ENCODE data around the gene UGT1A3. TPM values are rescaled to one million over a fixed set of nuclear protein-coding genes. Genes with fewer than 3 reads are reported as not detected.

Gene UGT1A3
- polyA plus RNA-seq, 1 donor (not counting 4 experiments of a cell fraction or from before 2014, with no cell fraction given): 3.2 TPM

DNA sequence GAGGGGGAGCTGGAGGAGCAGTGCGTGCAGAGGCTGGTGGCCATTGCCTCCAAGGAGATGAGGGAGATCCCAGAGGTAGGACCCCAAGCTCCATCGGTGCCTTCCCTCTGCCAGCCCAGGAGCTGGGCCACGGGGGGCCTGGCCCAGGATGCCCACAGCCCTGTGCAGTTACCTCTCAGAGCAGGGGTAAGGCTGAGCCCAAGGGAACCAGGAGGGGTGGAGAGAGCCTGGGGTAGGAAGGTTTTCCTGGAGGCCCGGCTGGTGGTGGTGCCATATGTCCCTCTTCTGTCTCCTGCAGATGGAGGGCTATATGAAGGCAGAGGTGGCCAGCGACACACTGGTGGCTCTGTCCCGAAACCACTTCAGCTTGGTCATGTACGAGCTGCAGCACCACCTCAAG is 60.7 kb downstream of the UGT1A3 start:
- Histone ChIP-seq H3K9ac (ENCODE audit: control insufficient read depth, extremely low read depth, insufficient read depth, low read length) (no peak overlapping the region), H3K4me1 (ENCODE audit: control insufficient read depth, extremely low read depth, insufficient read depth, low read length) (no peaks in the 10 kb centered on the region), H3K36me3 (ENCODE audit: control insufficient read depth in 2 of 2, extremely low read depth in 1 of 2, insufficient read depth in 2 of 2, low read length in 2 of 2) (no peaks in the 10 kb centered on the region), H3K9me3 (ENCODE audit: control insufficient read depth, low read depth, low read length) (no peaks in the 10 kb centered on the region), H3K9me1 (ENCODE audit: control insufficient read depth, extremely low read depth, insufficient read depth, low read length) (no peaks in the 10 kb centered on the region), H3K27ac (ENCODE audit: control insufficient read depth, insufficient read depth, low read length) (no peak overlapping the region), H2AFZ (ENCODE audit: control insufficient read depth, low read length) (no peak overlapping the region), H4K20me1 (ENCODE audit: control insufficient read depth, extremely low read depth, insufficient read depth, low read length) (no peaks in the 10 kb centered on the region), H3K4me2 (ENCODE audit: control insufficient read depth, extremely low read depth, insufficient read depth, low read depth, low read length) (no peak overlapping the region), H3K4me3 (ENCODE audit: control insufficient read depth in 2 of 3, extremely low read depth in 1 of 3, insufficient read depth in 2 of 3, low read depth in 1 of 3, low read length in 3 of 3) (no peak overlapping the region), H3K27me3 (ENCODE audit: control insufficient read depth, extremely low read depth, insufficient read depth, low read length) (no peaks in the 10 kb centered on the region), H3K79me2 (ENCODE audit: control insufficient read depth, insufficient read depth, low read length) (no peaks in the 10 kb centered on the region)
- no peak for TF ChIP-seq EZH2 (IDR thresholded peaks at IDR 0.05; ENCODE audit: low read length)
- TF ChIP-seq, protein P1, sequence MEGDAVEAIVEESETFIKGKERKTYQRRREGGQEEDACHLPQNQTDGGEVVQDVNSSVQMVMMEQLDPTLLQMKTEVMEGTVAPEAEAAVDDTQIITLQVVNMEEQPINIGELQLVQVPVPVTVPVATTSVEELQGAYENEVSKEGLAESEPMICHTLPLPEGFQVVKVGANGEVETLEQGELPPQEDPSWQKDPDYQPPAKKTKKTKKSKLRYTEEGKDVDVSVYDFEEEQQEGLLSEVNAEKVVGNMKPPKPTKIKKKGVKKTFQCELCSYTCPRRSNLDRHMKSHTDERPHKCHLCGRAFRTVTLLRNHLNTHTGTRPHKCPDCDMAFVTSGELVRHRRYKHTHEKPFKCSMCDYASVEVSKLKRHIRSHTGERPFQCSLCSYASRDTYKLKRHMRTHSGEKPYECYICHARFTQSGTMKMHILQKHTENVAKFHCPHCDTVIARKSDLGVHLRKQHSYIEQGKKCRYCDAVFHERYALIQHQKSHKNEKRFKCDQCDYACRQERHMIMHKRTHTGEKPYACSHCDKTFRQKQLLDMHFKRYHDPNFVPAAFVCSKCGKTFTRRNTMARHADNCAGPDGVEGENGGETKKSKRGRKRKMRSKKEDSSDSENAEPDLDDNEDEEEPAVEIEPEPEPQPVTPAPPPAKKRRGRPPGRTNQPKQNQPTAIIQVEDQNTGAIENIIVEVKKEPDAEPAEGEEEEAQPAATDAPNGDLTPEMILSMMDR (optimal IDR thresholded peaks at IDR 0.05 in 1 of 3, IDR thresholded peaks at IDR 0.05 in 1 of 3, conservative IDR thresholded peaks at IDR 0.05 in 1 of 3; ENCODE audit: extremely low read depth in 1 of 3, insufficient read depth in 2 of 3, low read length in 3 of 3): no peak
- dilution Hi-C loops (cut with MboI; ENCODE audit: extremely low pct_ligation_motif_present, low sequenced_read_pairs): no loop called here
- FAIRE-seq (no peak), DNase-seq (ENCODE audit: low read depth, low spot score) (no peak)

DNA sequence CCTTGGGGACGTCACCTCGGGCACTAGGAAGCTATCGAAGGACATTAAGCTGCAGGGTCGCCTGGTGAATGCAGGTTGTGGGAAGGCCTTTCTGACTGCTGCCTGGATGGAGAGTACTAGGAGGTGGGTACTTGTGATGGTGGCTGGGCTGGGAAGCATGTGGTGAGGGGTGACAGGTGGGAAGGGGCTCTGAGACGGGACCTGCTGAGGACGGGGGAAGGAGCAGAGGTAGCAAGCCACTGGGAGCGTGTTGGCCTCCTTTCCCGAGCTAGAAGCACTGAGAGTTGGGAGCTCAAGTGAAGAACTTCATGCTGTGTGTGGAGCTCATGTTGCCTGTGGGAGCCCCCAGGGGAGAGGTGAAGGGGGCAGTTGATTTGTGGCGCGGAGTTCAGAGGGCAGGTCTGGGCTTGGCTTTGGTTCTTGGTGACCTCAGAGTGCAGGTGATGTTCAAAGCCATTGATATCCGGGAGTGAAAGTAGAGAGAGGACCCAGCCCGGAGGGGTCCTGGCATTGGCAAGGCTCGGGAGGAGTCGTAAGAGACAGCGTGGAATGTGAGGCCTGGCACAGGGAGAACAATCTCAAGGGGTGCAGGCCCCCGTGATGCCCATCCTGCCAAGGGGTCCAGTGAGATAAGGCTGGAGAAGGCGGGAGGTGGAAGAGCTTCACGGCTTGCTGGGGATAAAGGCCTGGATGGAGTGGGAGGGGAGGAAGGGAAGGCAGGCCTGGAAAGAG is 62.5 kb downstream of the UGT1A3 start:
- Histone ChIP-seq H3K9me3 (ENCODE audit: control insufficient read depth, low read depth, low read length) (no peaks in the 10 kb centered on the region), H3K27ac (ENCODE audit: control insufficient read depth, insufficient read depth, low read length) (no peak overlapping the region), H3K4me3 (ENCODE audit: control insufficient read depth in 2 of 3, extremely low read depth in 1 of 3, insufficient read depth in 2 of 3, low read depth in 1 of 3, low read length in 3 of 3) (no peak overlapping the region), H3K9me1 (ENCODE audit: control insufficient read depth, extremely low read depth, insufficient read depth, low read length) (no peaks in the 10 kb centered on the region), H3K4me2 (ENCODE audit: control insufficient read depth, extremely low read depth, insufficient read depth, low read depth, low read length) (no peak overlapping the region), H2AFZ (ENCODE audit: control insufficient read depth, low read length) (no peak overlapping the region), H4K20me1 (ENCODE audit: control insufficient read depth, extremely low read depth, insufficient read depth, low read length) (no peaks in the 10 kb centered on the region), H3K4me1 (ENCODE audit: control insufficient read depth, extremely low read depth, insufficient read depth, low read length) (peaks cover 1% of the 10 kb centered on the region), H3K79me2 (ENCODE audit: control insufficient read depth, insufficient read depth, low read length) (no peaks in the 10 kb centered on the region), H3K27me3 (ENCODE audit: control insufficient read depth, extremely low read depth, insufficient read depth, low read length) (no peaks in the 10 kb centered on the region), H3K36me3 (ENCODE audit: control insufficient read depth in 2 of 2, extremely low read depth in 1 of 2, insufficient read depth in 2 of 2, low read length in 2 of 2) (no peaks in the 10 kb centered on the region), H3K9ac (ENCODE audit: control insufficient read depth, extremely low read depth, insufficient read depth, low read length) (no peak overlapping the region)
- DNase-seq (ENCODE audit: low read depth, low spot score) (no peak), FAIRE-seq (no peak)
- TF ChIP-seq, protein P1 (optimal IDR thresholded peaks at IDR 0.05 in 1 of 3, IDR thresholded peaks at IDR 0.05 in 1 of 3, conservative IDR thresholded peaks at IDR 0.05 in 1 of 3; ENCODE audit: extremely low read depth in 1 of 3, insufficient read depth in 2 of 3, low read length in 3 of 3): no peak
- no peak for TF ChIP-seq EZH2 (IDR thresholded peaks at IDR 0.05; ENCODE audit: low read length)
- dilution Hi-C loops (cut with MboI; ENCODE audit: extremely low pct_ligation_motif_present, low sequenced_read_pairs): no loop called here
